ENCODE measurements around the gene CDH24. TPM values are rescaled to one million over a fixed set of nuclear protein-coding genes. Genes with fewer than 3 reads are reported as not detected.

Gene CDH24
- polyA plus RNA-seq, 1 experiment: 14.8 TPM

- DNase-seq (ENCODE audit: low read depth): no peak
- Histone ChIP-seq H3K36me3 (ENCODE audit: control insufficient read depth, insufficient read depth, low read length) (peaks cover 4% of the 10 kb centered on the region), H3K4me3 (ENCODE audit: low read depth, low read length) (no peak overlapping the region), H3K27me3 (ENCODE audit: control insufficient read depth, insufficient read depth, low read length) (no peaks in the 10 kb centered on the region)
- ChIA-PET CTCF (interaction anchor here (0.8 to 4.3 kb wide), 4 partner anchors 11 to 55 kb away, joined by 3 to 19 read pairs (median 6); no protein-coding TSS in a partner anchor), POLR2A (no interaction called here)
- TF ChIP-seq CTCF (IDR thresholded peaks at IDR 0.05; ENCODE audit: insufficient read depth, low read depth, low read length): no peak
Observed at GRCh38 chr14:23021889-23022442, 35.4 kb downstream of the CDH24 start.

GRCh38 chr14:23021434-23021833 is 35.9 kb downstream of the CDH24 start:
- POLR2A ChIA-PET: no interaction called here
- Histone ChIP-seq H3K4me3 (ENCODE audit: low read depth, low read length) (no peak overlapping the region), H3K36me3 (ENCODE audit: control insufficient read depth, insufficient read depth, low read length) (peaks cover 4% of the 10 kb centered on the region), H3K27me3 (ENCODE audit: control insufficient read depth, insufficient read depth, low read length) (no peaks in the 10 kb centered on the region)
- CTCF ChIA-PET: interaction anchor here (0.8 to 4.3 kb wide), 4 partner anchors 12 to 55 kb away, joined by 3 to 19 read pairs (median 6); no protein-coding TSS in a partner anchor
- TF ChIP-seq CTCF (IDR thresholded peaks at IDR 0.05; ENCODE audit: insufficient read depth, low read depth, low read length): no peak
- no peak for DNase-seq (ENCODE audit: low read depth)

GRCh38 chr14:23020143-23021128 is 36.9 kb downstream of the CDH24 start:
- CTCF ChIA-PET: interaction anchor here (3.5 kb wide), 1 partner anchor 38 kb away, joined by 8 read pairs; no protein-coding TSS in a partner anchor
- POLR2A ChIA-PET: no interaction called here

GRCh38 chr14:23018107-23018506 is 39.2 kb downstream of the CDH24 start:
- Histone ChIP-seq H3K4me3 (ENCODE audit: low read depth, low read length) (no peak overlapping the region), H3K27me3 (ENCODE audit: control insufficient read depth, insufficient read depth, low read length) (no peaks in the 10 kb centered on the region), H3K36me3 (ENCODE audit: control insufficient read depth, insufficient read depth, low read length) (no peaks in the 10 kb centered on the region)
- TF ChIP-seq CTCF (IDR thresholded peaks at IDR 0.05; ENCODE audit: insufficient read depth, low read depth, low read length): no peak
- ChIA-PET CTCF (interaction anchor here (0.8 kb wide), 1 partner anchor 25 kb away, joined by 3 read pairs; no protein-coding TSS in a partner anchor), POLR2A (no interaction called here)
- DNase-seq (ENCODE audit: low read depth): no peak

More at GRCh38 chr14:23020143-23021128, 36.9 kb downstream of the CDH24 start:
- TF ChIP-seq CTCF (IDR thresholded peaks at IDR 0.05; ENCODE audit: insufficient read depth, low read depth, low read length): no peak
- Histone ChIP-seq H3K27me3 (ENCODE audit: control insufficient read depth, insufficient read depth, low read length) (no peaks in the 10 kb centered on the region), H3K36me3 (ENCODE audit: control insufficient read depth, insufficient read depth, low read length) (no peaks in the 10 kb centered on the region), H3K4me3 (ENCODE audit: low read depth, low read length) (no peak overlapping the region)
- no peak for DNase-seq (ENCODE audit: low read depth)

GRCh38 chr14:23017091-23017490 is 40.2 kb downstream of the CDH24 start:
- Histone ChIP-seq H3K4me3 (ENCODE audit: low read depth, low read length) (no peak overlapping the region), H3K36me3 (ENCODE audit: control insufficient read depth, insufficient read depth, low read length) (no peaks in the 10 kb centered on the region), H3K27me3 (ENCODE audit: control insufficient read depth, insufficient read depth, low read length) (no peaks in the 10 kb centered on the region)
- ChIA-PET POLR2A (no interaction called here), CTCF (interaction anchor here (0.6 to 1.2 kb wide), 2 partner anchors 23 to 35 kb away, joined by 3 to 4 read pairs; no protein-coding TSS in a partner anchor)
- DNase-seq (ENCODE audit: low read depth): no peak
- TF ChIP-seq CTCF (IDR thresholded peaks at IDR 0.05; ENCODE audit: insufficient read depth, low read depth, low read length): no peak

All from BJ (cell line).